Gastroesophageal sphincter (tissue), 3 donors: ENCODE results near the gene RASA4B.
"Not testable (repeated sequence)": the region's sequence is repeated elsewhere in the genome, so short reads cannot be mapped to it uniquely, and the experiment has no call there.

Experiments
- POLR2A ChIP-seq, 2 donors: fragments of 450-650 bp; IDR thresholded peaks; one replicate each; pipeline ENCODE4 v1.6.1; 2017; ENCODE audit warnings: antibody characterized with exemption in 2 of 2, mild to moderate bottlenecking in 2 of 2, moderate library complexity in 1 of 2
- POLR2AphosphoS5 ChIP-seq: sonication (generic); formaldehyde crosslinking; IDR thresholded peaks from one replicate; pipeline ENCODE4 v1.6.1; 2017; ENCODE audit warnings: antibody characterized with exemption
- TF ChIP-seq, protein P1 (sequence below), 4 experiments: fragments of 200-600 bp in 2 of 4; fragments of 450-650 bp in 2 of 4; sonication (generic) in 1 of 4; IDR thresholded peaks; one replicate each; pipeline ENCODE4 v1.5.1; 2017 to 2019; ENCODE audit warnings: antibody characterized with exemption in 4 of 4, mild to moderate bottlenecking in 2 of 4, moderate library complexity in 2 of 4

- TF ChIP-seq, protein P1, sequence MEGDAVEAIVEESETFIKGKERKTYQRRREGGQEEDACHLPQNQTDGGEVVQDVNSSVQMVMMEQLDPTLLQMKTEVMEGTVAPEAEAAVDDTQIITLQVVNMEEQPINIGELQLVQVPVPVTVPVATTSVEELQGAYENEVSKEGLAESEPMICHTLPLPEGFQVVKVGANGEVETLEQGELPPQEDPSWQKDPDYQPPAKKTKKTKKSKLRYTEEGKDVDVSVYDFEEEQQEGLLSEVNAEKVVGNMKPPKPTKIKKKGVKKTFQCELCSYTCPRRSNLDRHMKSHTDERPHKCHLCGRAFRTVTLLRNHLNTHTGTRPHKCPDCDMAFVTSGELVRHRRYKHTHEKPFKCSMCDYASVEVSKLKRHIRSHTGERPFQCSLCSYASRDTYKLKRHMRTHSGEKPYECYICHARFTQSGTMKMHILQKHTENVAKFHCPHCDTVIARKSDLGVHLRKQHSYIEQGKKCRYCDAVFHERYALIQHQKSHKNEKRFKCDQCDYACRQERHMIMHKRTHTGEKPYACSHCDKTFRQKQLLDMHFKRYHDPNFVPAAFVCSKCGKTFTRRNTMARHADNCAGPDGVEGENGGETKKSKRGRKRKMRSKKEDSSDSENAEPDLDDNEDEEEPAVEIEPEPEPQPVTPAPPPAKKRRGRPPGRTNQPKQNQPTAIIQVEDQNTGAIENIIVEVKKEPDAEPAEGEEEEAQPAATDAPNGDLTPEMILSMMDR (IDR thresholded peaks at IDR 0.05) = not testable (repeated sequence)
- not testable (repeated sequence) for TF ChIP-seq POLR2A (IDR thresholded peaks at IDR 0.05); POLR2AphosphoS5
Measured at GRCh38 chr7:102532127-102532526, 14.6 kb upstream of the RASA4B start.
